IMR-90 (cell line): Measurements from ENCODE around the gene NEK6. TPM values are rescaled to one million over a fixed set of nuclear protein-coding genes. Genes with fewer than 3 reads are reported as not detected.

ENCODE experiments used
- ATAC-seq: fragments of 200-7000 bp; cut with Tn5 transposase; 2 replicates; pipeline ENCODE4 v1.9.1; 2020; ENCODE audit warnings: low read depth, mild to moderate bottlenecking, moderate library complexity
- BruUV-seq: library from RNA; stranded (reverse); fragments of 400-500 nt; replicated peaks from 2 replicates; lab custom pipeline; 2021; lab: Mats Ljungman, UMichigan
- CTCF ChIA-PET: fragments of 300-600 bp; formaldehyde crosslinking; extraction: SDS; loops from one replicate; lab custom pipeline; 2021; ENCODE audit warnings: antibody characterized with exemption; lab: Yijun Ruan, JAX
- POLR2A ChIA-PET: fragments of 300-600 bp; sonication (Branson Sonifier 250); formaldehyde crosslinking; loops from one replicate; lab custom pipeline; 2022; ENCODE audit warnings: antibody characterized with exemption; ENCODE audit not compliant: unreplicated experiment; lab: Charles Lee
- DNase-seq: peaks from one replicate; pipeline ENCODE4 v3.0.0; 2013
- H2AFZ ChIP-seq: replicated peaks from 2 replicates; pipeline ENCODE3; 2013; ENCODE audit warnings: low read length, mild to moderate bottlenecking; ENCODE audit not compliant: poor library complexity
- H2AK5ac ChIP-seq: 2 replicates; pipeline ENCODE4 v1.6.1; 2013; ENCODE audit warnings: low read depth, low read length, inconsistent platforms
- H2AK9ac ChIP-seq: replicated peaks from 2 replicates; pipeline ENCODE3; 2013; ENCODE audit warnings: mild to moderate bottlenecking, low read depth, low read length, moderate library complexity; ENCODE audit not compliant: poor library complexity
- H2BK120ac ChIP-seq: 2 replicates; pipeline ENCODE4 v1.6.1; 2013; ENCODE audit warnings: low read depth, low read length, inconsistent platforms
- H2BK15ac ChIP-seq: 3 replicates; pipeline ENCODE4 v1.6.1; 2013; ENCODE audit warnings: low read depth, low read length, inconsistent platforms
- H2BK20ac ChIP-seq: 2 replicates; pipeline ENCODE4 v1.6.1; 2013; ENCODE audit warnings: low read depth, mild to moderate bottlenecking, inconsistent platforms, low read length, moderate library complexity
- H2BK5ac ChIP-seq: 2 replicates; pipeline ENCODE4 v1.6.1; 2013; ENCODE audit warnings: mild to moderate bottlenecking, low read depth, low read length, inconsistent platforms; ENCODE audit not compliant: poor library complexity, severe bottlenecking
- H3K14ac ChIP-seq: replicated peaks from 2 replicates; pipeline ENCODE4 v1.6.1; 2013; ENCODE audit warnings: low read depth, low read length, inconsistent platforms
- H3K18ac ChIP-seq: 2 replicates; pipeline ENCODE4 v1.6.1; 2013; ENCODE audit warnings: low read depth, low read length, control low read depth
- H3K23ac ChIP-seq: 2 replicates; pipeline ENCODE4 v1.6.1; 2013; ENCODE audit warnings: low read depth, low read length, inconsistent platforms
- H3K27ac ChIP-seq: 2 replicates; pipeline ENCODE4 v1.5.1; 2013; ENCODE audit warnings: mild to moderate bottlenecking, control low read depth, low read length; ENCODE audit not compliant: insufficient read depth
- H3K27me3 ChIP-seq: 2 replicates; pipeline ENCODE4 v1.6.1; 2013; ENCODE audit warnings: low read length; ENCODE audit not compliant: control insufficient read depth, insufficient read depth
- H3K36me3 ChIP-seq: 2 replicates; pipeline ENCODE4 v1.6.1; 2013; ENCODE audit warnings: low read length, mixed read lengths; ENCODE audit not compliant: control insufficient read depth, insufficient read depth
- H3K4ac ChIP-seq: 2 replicates; pipeline ENCODE4 v1.6.1; 2013; ENCODE audit warnings: low read depth, low read length, inconsistent platforms
- H3K4me1 ChIP-seq: 2 replicates; pipeline ENCODE4 v1.6.1; 2013; ENCODE audit warnings: low read length, mixed read lengths; ENCODE audit not compliant: control insufficient read depth, insufficient read depth
- H3K4me2 ChIP-seq: 2 replicates; pipeline ENCODE4 v1.6.1; 2013; ENCODE audit warnings: low read depth, mild to moderate bottlenecking, control low read depth, low read length, moderate library complexity
- H3K4me3 ChIP-seq: 2 replicates; pipeline ENCODE4 v1.5.1; 2013; ENCODE audit warnings: low read depth, mild to moderate bottlenecking, control low read depth, low read length, moderate library complexity; ENCODE audit not compliant: insufficient read depth
- H3K56ac ChIP-seq: 2 replicates; pipeline ENCODE4 v1.6.1; 2013; ENCODE audit warnings: low read length, inconsistent platforms; ENCODE audit not compliant: insufficient read depth; ENCODE audit errors: extremely low read depth
- H3K79me1 ChIP-seq, 2 experiments: 2 replicates each; pipeline ENCODE4 v1.6.1; 2013; ENCODE audit warnings: low read length in 2 of 2, inconsistent platforms in 1 of 2, low read depth in 1 of 2
- H3K9ac ChIP-seq: 2 replicates; pipeline ENCODE4 v1.6.1; 2013; ENCODE audit warnings: low read depth, low read length, control low read depth
- H3K9me1 ChIP-seq: 2 replicates; pipeline ENCODE4 v1.6.1; 2013; ENCODE audit warnings: low read length, inconsistent platforms; ENCODE audit not compliant: insufficient read depth
- H3K9me3 ChIP-seq: 2 replicates; pipeline ENCODE4 v1.6.1; 2013; ENCODE audit warnings: low read length; ENCODE audit not compliant: control insufficient read depth, insufficient read depth
- H4K20me1 ChIP-seq: 2 replicates; pipeline ENCODE4 v1.6.1; 2013; ENCODE audit warnings: low read length, inconsistent platforms; ENCODE audit not compliant: insufficient read depth
- H4K5ac ChIP-seq: 2 replicates; pipeline ENCODE4 v1.6.1; 2013; ENCODE audit warnings: mild to moderate bottlenecking, low read depth, low read length, control low read depth
- H4K8ac ChIP-seq, 2 experiments: 2 replicates each; pipeline ENCODE4 v1.6.1; 2013; ENCODE audit warnings: low read depth in 2 of 2, low read length in 2 of 2, control low read depth in 1 of 2, inconsistent platforms in 1 of 2
- H4K91ac ChIP-seq: 2 replicates; pipeline ENCODE4 v1.6.1; 2013; ENCODE audit warnings: low read depth, low read length, inconsistent platforms; ENCODE audit not compliant: insufficient read depth
- BHLHE40 ChIP-seq: fragments of 150-350 bp; IDR thresholded peaks from 2 replicates; pipeline ENCODE4 v1.6.1; 2016; ENCODE audit warnings: mild to moderate bottlenecking, low read depth, low read length
- CEBPB ChIP-seq: IDR thresholded peaks from 2 replicates; pipeline ENCODE4 v1.6.1; 2012; ENCODE audit warnings: low read depth, low read length, improper control_type of control experiment
- CHD1 ChIP-seq: IDR thresholded peaks from 2 replicates; pipeline ENCODE4 v1.6.1; 2012; ENCODE audit warnings: low read depth, low read length, improper control_type of control experiment
- CTCF ChIP-seq: conservative IDR thresholded peaks from 2 replicates; pipeline ENCODE4 v1.5.1; 2012; ENCODE audit warnings: mild to moderate bottlenecking, low read depth, low read length, improper control_type of control experiment
- ELK1 ChIP-seq: fragments of 150-350 bp; IDR thresholded peaks from 2 replicates; pipeline ENCODE4 v1.6.1; 2016; ENCODE audit warnings: low read depth, mild to moderate bottlenecking, low read length, moderate library complexity, borderline replicate concordance
- FOS ChIP-seq: fragments of 150-350 bp; IDR thresholded peaks from 2 replicates; pipeline ENCODE4 v1.6.1; 2016; ENCODE audit warnings: low read depth, low read length
- MAFK ChIP-seq: IDR thresholded peaks from 2 replicates; pipeline ENCODE4 v1.6.1; 2012; ENCODE audit warnings: low read depth, low read length, improper control_type of control experiment
- MXI1 ChIP-seq: IDR thresholded peaks from 2 replicates; pipeline ENCODE4 v1.6.1; 2012; ENCODE audit warnings: low read depth, mild to moderate bottlenecking, low read length, moderate library complexity, borderline replicate concordance
- NFE2L2 ChIP-seq: fragments of 150-350 bp; IDR thresholded peaks from 2 replicates; pipeline ENCODE4 v1.6.1; 2016; ENCODE audit warnings: low read depth, mild to moderate bottlenecking, low read length
- POLR2A ChIP-seq: IDR thresholded peaks from 2 replicates; pipeline ENCODE4 v1.6.1; 2012; ENCODE audit warnings: mild to moderate bottlenecking, low read depth, low read length
- RAD21 ChIP-seq: IDR thresholded peaks from 2 replicates; pipeline ENCODE4 v1.6.1; 2012; ENCODE audit warnings: low read length, improper control_type of control experiment
- RCOR1 ChIP-seq: IDR thresholded peaks from 2 replicates; pipeline ENCODE4 v1.6.1; 2012; ENCODE audit warnings: mild to moderate bottlenecking, low read length, improper control_type of control experiment; ENCODE audit not compliant: insufficient replicate concordance
- RFX5 ChIP-seq: IDR thresholded peaks from 2 replicates; pipeline ENCODE4 v1.8.0; 2012; ENCODE audit warnings: low read depth, mild to moderate bottlenecking, low read length, moderate library complexity
- SMC3 ChIP-seq: fragments of 150-350 bp; IDR thresholded peaks from 2 replicates; pipeline ENCODE4 v1.6.1; 2016; ENCODE audit warnings: low read depth, mild to moderate bottlenecking, antibody characterized with exemption, low read length, moderate library complexity
- USF2 ChIP-seq: fragments of 150-350 bp; IDR thresholded peaks from 2 replicates; pipeline ENCODE4 v1.6.1; 2017; ENCODE audit warnings: mild to moderate bottlenecking, antibody characterized with exemption, low read length, low read depth
- WGBS, 2 experiments: methylation state at CpG; one replicate each; pipeline versions ENCODE4 v1.1.5 to v1.1.7; 2013; ENCODE audit warnings: missing lambda C conversion rate in 2 of 2; ENCODE audit not compliant: insufficient read length in 1 of 2; ENCODE audit errors: extremely low coverage in 2 of 2; 5-methylcytosine and 5-hydroxymethylcytosine counted together
- dilution Hi-C: fragments of 300-500 bp; cut with HindIII; formaldehyde crosslinking; loops from one replicate; pipeline ENCODE4 v1.14.3; 2018; ENCODE audit warnings: low sequenced_read_pairs; ENCODE audit not compliant: unreplicated experiment
- in situ Hi-C: fragments of 300-500 bp; cut with MboI; formaldehyde crosslinking; loops from 3 replicates; pipeline ENCODE4 v1.14.3; 2019; ENCODE audit warnings: low sequenced_read_pairs, inconsistent platforms, mixed read lengths
- intact Hi-C: fragments of 100-400 bp; cut with micrococcal nuclease; formaldehyde crosslinking; loops from 2 replicates; pipeline ENCODE4 v1.10.0; 2022
- polyA plus RNA-seq, 3 experiments: library from polyadenylated mRNA; depleted of rRNA; stranded (reverse); fragments of >200 nt; gene quantifications; 2 replicates each; pipeline ENCODE4 v1.2.3, GENCODE V29; 2012; ENCODE audit warnings: low replicate concordance in 1 of 3
- total RNA-seq: library from RNA; depleted of rRNA; stranded (reverse); fragments of >200 nt; gene quantifications from 2 replicates; pipeline ENCODE4 v1.2.3, GENCODE V29; 2012

Gene NEK6
- total and polyA plus RNA-seq, 2 of the 4 experiments (the other 2 are of a cell fraction), result 79.9 to 112 TPM

- dilution Hi-C loops, result no loop called here
- POLR2A ChIA-PET, result no interaction called here
- TF ChIP-seq FOS (no peak), MAFK (no peak), RFX5 (no peak), RCOR1 (no peak), NFE2L2 (no peak), SMC3 (no peak), CHD1 (no peak), POLR2A (no peak), RAD21 (no peak), BHLHE40 (no peak), CTCF (no peak), MXI1 (no peak), USF2 (no peak), CEBPB (no peak), ELK1 (no peak)
Measured at GRCh38 chr9:124355941-124356744, 98.4 kb downstream of the NEK6 start.

More at GRCh38 chr9:124355941-124356744, 98.4 kb downstream of the NEK6 start:
- no peak overlapping the region for H3K9ac ChIP-seq
- H3K4me2 ChIP-seq, result no peak overlapping the region
- H2AK5ac ChIP-seq, result no peak overlapping the region
- no peak overlapping the region for H3K14ac ChIP-seq
- WGBS, 2 experiments, result 100% methylated on average over 4 of the region's 15 CpGs; no CpG with 5 or more reads in 1 of the 2 experiments
- H2BK5ac ChIP-seq, result no peak overlapping the region
- no peak overlapping the region for H2BK120ac ChIP-seq
- CTCF ChIA-PET, result interaction anchor here (0.8 kb wide), 1 partner anchor 10 kb away, joined by 4 read pairs; no protein-coding TSS in a partner anchor
- no peak overlapping the region for H2BK20ac ChIP-seq
- no peak for DNase-seq
- no peak overlapping the region for H3K23ac ChIP-seq
- no peak overlapping the region for H3K18ac ChIP-seq
- no peak overlapping the region for H3K56ac ChIP-seq
- H3K9me1 ChIP-seq, result peaks cover 46% of the 10 kb centered on the region
- H2AFZ ChIP-seq, result no peak overlapping the region
- peaks cover 35 to 92% of the 10 kb centered on the region in 2 experiments for H3K79me1 ChIP-seq
- H2AK9ac ChIP-seq, result peak overlapping the region; percentile 21
- H4K8ac ChIP-seq, result no peak overlapping the region
- no peak overlapping the region for H3K4me3 ChIP-seq
- no peak overlapping the region for H2BK15ac ChIP-seq
- no peak for ATAC-seq
- H3K9me3 ChIP-seq, result no peaks in the 10 kb centered on the region
- in situ Hi-C loops (no loop called here), intact Hi-C loops (no loop called here)
- H3K4ac ChIP-seq, result no peak overlapping the region
- H3K27me3 ChIP-seq, result no peaks in the 10 kb centered on the region
- H4K91ac ChIP-seq, result no peak overlapping the region
- H3K27ac ChIP-seq, result no peak overlapping the region
- H4K20me1 ChIP-seq, result peaks cover 85% of the 10 kb centered on the region
- peaks cover 60% of the 10 kb centered on the region for H3K36me3 ChIP-seq
- H4K5ac ChIP-seq, result no peak overlapping the region
- BruUV-seq, result no TSS peak
- peaks cover 17% of the 10 kb centered on the region for H3K4me1 ChIP-seq
